HepG2 (cell line): Measurements from ENCODE around the gene FIZ1. TPM values are rescaled to one million over a fixed set of nuclear protein-coding genes. Genes with fewer than 3 reads are reported as not detected.
A peak's percentile ranks its signal among the peaks of the same experiment; 100 is the strongest.

Experiments used
- E2F1 ChIP-seq: sonication (generic); formaldehyde crosslinking; IDR thresholded peaks from 2 replicates; pipeline ENCODE4 v1.5.0; 2020; ENCODE audit warnings: missing genetic modification reagents
- E2F5 ChIP-seq: sonication (generic); formaldehyde crosslinking; conservative IDR thresholded peaks from 2 replicates; pipeline ENCODE4 v1.4.0; 2020; ENCODE audit warnings: missing genetic modification reagents
- ELF1 ChIP-seq: sonication (generic); formaldehyde crosslinking; IDR thresholded peaks from 2 replicates; pipeline ENCODE4 v1.4.0; 2020; ENCODE audit warnings: missing genetic modification reagents
- GATA4 ChIP-seq: sonication (generic); IDR thresholded peaks from 2 replicates; pipeline ENCODE4 v1.6.1; 2016; ENCODE audit warnings: antibody characterized with exemption, low read depth, borderline replicate concordance
- MAF1 ChIP-seq: sonication (generic); formaldehyde crosslinking; IDR thresholded peaks from 2 replicates; pipeline ENCODE4 v1.5.0; 2020; ENCODE audit warnings: missing genetic modification reagents, borderline replicate concordance
- MXD3 ChIP-seq: IDR thresholded peaks from 2 replicates; pipeline ENCODE4 v1.6.1; 2016; ENCODE audit warnings: mild to moderate bottlenecking, missing biosample characterization, missing genetic modification reagents
- NFIB ChIP-seq: sonication (generic); formaldehyde crosslinking; IDR thresholded peaks from 2 replicates; pipeline ENCODE4 v1.9.0; 2021; ENCODE audit warnings: missing genetic modification reagents, mild to moderate bottlenecking, borderline replicate concordance
- PHB2 ChIP-seq: fragments of 450-650 bp; IDR thresholded peaks from 2 replicates; pipeline ENCODE4 v1.6.1; 2018; ENCODE audit not compliant: partially characterized antibody
- POLR2G ChIP-seq: fragments of 200-400 bp; formaldehyde crosslinking; IDR thresholded peaks from 2 replicates; pipeline ENCODE4 v1.6.1; 2018; ENCODE audit warnings: mild to moderate bottlenecking, low read depth, low read length, moderate library complexity
- REXO4 ChIP-seq: sonication (generic); formaldehyde crosslinking; IDR thresholded peaks from 2 replicates; pipeline ENCODE4 v1.8.0; 2022; ENCODE audit warnings: missing genetic modification reagents, mild to moderate bottlenecking, borderline replicate concordance
- SP1 ChIP-seq, 2 experiments: fragments of 450-650 bp in 1 of 2; sonication (generic) in 1 of 2; formaldehyde crosslinking in 1 of 2; IDR thresholded peaks; 2 replicates each; pipeline versions ENCODE4 v1.4.0 to v1.6.1; 2016 to 2020; ENCODE audit warnings: missing genetic modification reagents in 1 of 2
- ZBTB3 ChIP-seq: sonication (generic); formaldehyde crosslinking; IDR thresholded peaks from 2 replicates; pipeline ENCODE4 v1.4.0; 2020; ENCODE audit warnings: low read depth, mild to moderate bottlenecking, moderate library complexity, missing genetic modification reagents, borderline replicate concordance
- ZNF232 ChIP-seq: sonication (generic); formaldehyde crosslinking; IDR thresholded peaks from 2 replicates; pipeline ENCODE4 v1.4.0; 2020; ENCODE audit warnings: missing genetic modification reagents, borderline replicate concordance
- ZNF329 ChIP-seq: sonication (generic); formaldehyde crosslinking; IDR thresholded peaks from 2 replicates; pipeline ENCODE4 v1.9.0; 2021; ENCODE audit warnings: low read depth, mild to moderate bottlenecking, missing genetic modification reagents
- ZNF337 ChIP-seq: sonication (generic); formaldehyde crosslinking; IDR thresholded peaks from 2 replicates; pipeline ENCODE4 v1.5.1; 2020; ENCODE audit warnings: missing genetic modification reagents, low read depth, mild to moderate bottlenecking, borderline replicate concordance
- ZNF44 ChIP-seq: sonication (generic); formaldehyde crosslinking; IDR thresholded peaks from 2 replicates; pipeline ENCODE4 v1.5.1; 2020; ENCODE audit warnings: mild to moderate bottlenecking, missing genetic modification reagents
- ZNF563 ChIP-seq: sonication (generic); formaldehyde crosslinking; IDR thresholded peaks from 2 replicates; pipeline ENCODE4 v1.8.0; 2022; ENCODE audit warnings: mild to moderate bottlenecking, moderate library complexity, missing genetic modification reagents
- ZNF646 ChIP-seq: sonication (generic); formaldehyde crosslinking; IDR thresholded peaks from 2 replicates; pipeline ENCODE4 v1.9.0; 2021; ENCODE audit warnings: mild to moderate bottlenecking, missing genetic modification reagents
- ZNF766 ChIP-seq: sonication (generic); formaldehyde crosslinking; IDR thresholded peaks from 2 replicates; pipeline ENCODE4 v1.5.0; 2020; ENCODE audit warnings: missing genetic modification reagents, borderline replicate concordance
- ZNF772 ChIP-seq: sonication (generic); formaldehyde crosslinking; IDR thresholded peaks from 2 replicates; pipeline ENCODE4 v1.5.0; 2020; ENCODE audit warnings: mild to moderate bottlenecking, missing genetic modification reagents
- ZSCAN5A ChIP-seq: sonication (generic); formaldehyde crosslinking; IDR thresholded peaks from 2 replicates; pipeline ENCODE4 v1.8.0; 2022; ENCODE audit warnings: mild to moderate bottlenecking, missing genetic modification reagents, borderline replicate concordance
- polyA plus RNA-seq, 8 experiments: library from polyadenylated mRNA; depleted of rRNA in 3 of 8; stranded (reverse) in 7 of 8; unstranded in 1 of 8; fragments of >200 nt; fragmentation: Illumina TruSeq in 4 of 8; extraction: Trizol in 4 of 8; gene quantifications; 2 replicates each; pipeline versions ENCODE4 v1.2.1 to v1.2.3, GENCODE V29; 2011 to 2016; ENCODE audit warnings: low read depth in 4 of 8, missing spikeins in 1 of 8, mixed read lengths in 1 of 8; ENCODE audit not compliant: insufficient read depth in 1 of 8
- total RNA-seq, 5 experiments: library from RNA; depleted of rRNA; stranded (reverse); fragments of >200 nt; fragmentation: Illumina TruSeq; extraction: Trizol; gene quantifications; 2 replicates each; pipeline ENCODE4 v1.2.3, GENCODE V29; 2016; ENCODE audit warnings: low read depth in 1 of 5

Gene FIZ1
- total and polyA plus RNA-seq, 2 of the 13 experiments (the other 11 are each of a cell fraction or from before 2014, with no cell fraction given) = 3.6 to 5.9 TPM

- TF ChIP-seq MXD3 (CRISPR knock-in tag) (no peak), PHB2 (no peak), ZNF646 (no peak), SP1 (IDR thresholded peaks at IDR 0.05) (no peak), SP1 (CRISPR knock-in tag; IDR thresholded peaks at IDR 0.05) (peak; percentile 92), ZNF337 (CRISPR knock-in tag) (no peak), ZBTB3 (CRISPR knock-in tag) (no peak), E2F1 (CRISPR knock-in tag) (no peak), ZNF766 (no peak), E2F5 (no peak), ZNF44 (no peak), ZNF772 (no peak), ZNF329 (CRISPR knock-in tag) (no peak), ELF1 (peak; percentile 84), ZNF232 (CRISPR knock-in tag) (no peak), GATA4 (no peak), ZNF563 (0 out of 2 replicates have a peak, but pooled peaks have one; percentile 11), POLR2G (peak; percentile 74), REXO4 (no peak), NFIB (CRISPR knock-in tag) (no peak), MAF1 (CRISPR knock-in tag) (no peak), ZSCAN5A (CRISPR knock-in tag) (no peak)
These were observed at the start of gene FIZ1 (continued) for GRCh38 chr19:55599468-55599841.
